Measurements from ENCODE around the gene CMTM5. TPM values are rescaled to one million over a fixed set of nuclear protein-coding genes. Genes with fewer than 3 reads are reported as not detected.
A peak's percentile ranks its signal among the peaks of the same experiment; 100 is the strongest.

CMTM5 gene
- total RNA-seq, 1 donor from 2014 or later, result 4.3 TPM

DNA sequence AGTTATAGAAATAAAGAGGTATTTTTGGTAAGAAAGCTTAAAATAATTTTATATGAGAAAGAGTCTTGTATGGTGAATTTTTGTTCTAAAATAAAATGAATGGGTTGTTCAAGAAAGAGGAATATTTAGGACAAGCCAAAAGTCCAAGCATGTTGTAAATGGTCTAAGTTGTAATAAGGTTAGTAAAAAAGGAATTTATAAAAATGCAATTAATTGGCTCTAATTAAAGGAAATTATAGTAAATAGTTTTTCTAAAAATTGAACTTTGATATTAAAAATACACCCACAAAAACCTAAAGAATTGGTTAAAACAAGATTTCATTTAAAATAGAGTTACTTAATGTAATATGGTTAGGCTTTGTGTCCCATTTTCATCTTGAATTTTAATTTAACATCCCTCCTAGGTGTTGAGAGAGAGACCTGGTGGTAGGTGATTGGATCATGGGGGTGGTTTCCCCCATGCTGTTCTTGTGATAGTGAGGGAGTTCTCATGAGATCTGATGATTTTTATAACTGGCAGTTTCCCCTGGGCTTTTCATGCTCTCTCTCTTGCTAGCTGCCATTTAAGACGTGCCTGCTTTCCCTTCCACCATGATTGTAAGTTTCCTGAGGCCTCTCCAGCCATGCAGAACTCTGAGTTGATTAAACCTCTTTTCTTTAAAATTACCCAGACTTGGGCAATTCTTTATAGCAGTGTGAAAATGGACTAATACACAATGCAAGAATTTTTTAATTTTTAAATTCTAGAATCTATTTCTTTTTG, 37.2 kb upstream of the CMTM5 start:
- Mint-ChIP-seq H3K36me3 (no peaks in the 10 kb centered on the region), H3K4me3 (no peak overlapping the region), H3K27me3 (ENCODE audit: insufficient read depth, low read depth) (peaks cover 10% of the 10 kb centered on the region), H3K9me3 (peaks cover 26% of the 10 kb centered on the region), H3K4me1 (no peaks in the 10 kb centered on the region), H3K27ac (no peak overlapping the region)
- Histone ChIP-seq H3K4me2 (no peak overlapping the region), H3F3A (ENCODE audit: low read depth) (no peaks in the 10 kb centered on the region), H4K20me1 (ENCODE audit: low read depth) (no peaks in the 10 kb centered on the region), H3K27ac (no peak overlapping the region), H3K9ac (no peak overlapping the region), H3K79me2 (ENCODE audit: low read depth) (no peaks in the 10 kb centered on the region), H3K36me3 (no peaks in the 10 kb centered on the region), H3K9me3 (ENCODE audit: low read depth) (peaks cover 15% of the 10 kb centered on the region), H2AFZ (replicated peaks) (no peak overlapping the region), H3K4me3 (no peak overlapping the region), H3K4me1 (no peaks in the 10 kb centered on the region), H3K27me3 (no peaks in the 10 kb centered on the region)
- no peak for DNase-seq (ENCODE audit: low spot score)
- TF ChIP-seq EZH2phosphoT487 (IDR thresholded peaks at IDR 0.05) (no peak), CTCF (IDR thresholded peaks at IDR 0.05) (no peak), EZH2 (IDR thresholded peaks at IDR 0.05) (no peak)

DNA sequence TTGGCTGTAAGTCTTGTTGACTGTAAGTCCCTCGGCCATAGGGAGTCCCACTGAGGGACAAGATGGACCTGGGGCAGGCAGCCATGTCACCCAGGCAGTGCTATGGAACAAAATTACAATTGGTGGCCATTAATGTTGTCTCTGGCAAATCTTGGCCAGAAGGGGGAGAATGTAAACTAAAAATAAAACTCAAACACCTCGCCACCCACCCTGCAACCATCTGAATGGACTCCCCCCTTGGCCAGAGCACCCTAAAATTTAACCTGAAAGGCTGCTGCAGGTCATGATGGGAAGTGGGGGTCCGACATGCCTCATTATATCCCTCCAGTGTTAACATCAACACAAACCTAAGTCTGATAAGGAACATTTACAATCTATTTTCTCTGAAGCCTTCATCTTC, 32.4 kb upstream of the CMTM5 start:
- H3K9ac ChIP-seq, result no peak overlapping the region
- H2AFZ ChIP-seq (replicated peaks), result no peak overlapping the region
- TF ChIP-seq EZH2phosphoT487 (IDR thresholded peaks at IDR 0.05), result no peak
- TF ChIP-seq CTCF (IDR thresholded peaks at IDR 0.05), result no peak
- TF ChIP-seq EZH2 (IDR thresholded peaks at IDR 0.05), result no peak
- H3K4me2 ChIP-seq, result no peak overlapping the region
- peaks cover 13% of the 10 kb centered on the region for H3K9me3 ChIP-seq (ENCODE audit: low read depth)
- no peaks in the 10 kb centered on the region for H3K27me3 ChIP-seq
- no peak overlapping the region for H3K4me3 ChIP-seq
- Mint-ChIP-seq H3K9me3 (peaks cover 14% of the 10 kb centered on the region), H3K4me3 (no peak overlapping the region), H3K4me1 (peaks cover 5% of the 10 kb centered on the region), H3K36me3 (peaks cover 8% of the 10 kb centered on the region), H3K27me3 (ENCODE audit: insufficient read depth, low read depth) (peaks cover 8% of the 10 kb centered on the region), H3K27ac (no peak overlapping the region)
- no peaks in the 10 kb centered on the region for H3K36me3 ChIP-seq
- no peaks in the 10 kb centered on the region for H3K4me1 ChIP-seq
- DNase-seq (ENCODE audit: low spot score), result no peak
- H3K27ac ChIP-seq, result no peak overlapping the region
- peaks cover 5% of the 10 kb centered on the region for H3F3A ChIP-seq (ENCODE audit: low read depth)
- no peaks in the 10 kb centered on the region for H3K79me2 ChIP-seq (ENCODE audit: low read depth)
- no peaks in the 10 kb centered on the region for H4K20me1 ChIP-seq (ENCODE audit: low read depth)

DNA sequence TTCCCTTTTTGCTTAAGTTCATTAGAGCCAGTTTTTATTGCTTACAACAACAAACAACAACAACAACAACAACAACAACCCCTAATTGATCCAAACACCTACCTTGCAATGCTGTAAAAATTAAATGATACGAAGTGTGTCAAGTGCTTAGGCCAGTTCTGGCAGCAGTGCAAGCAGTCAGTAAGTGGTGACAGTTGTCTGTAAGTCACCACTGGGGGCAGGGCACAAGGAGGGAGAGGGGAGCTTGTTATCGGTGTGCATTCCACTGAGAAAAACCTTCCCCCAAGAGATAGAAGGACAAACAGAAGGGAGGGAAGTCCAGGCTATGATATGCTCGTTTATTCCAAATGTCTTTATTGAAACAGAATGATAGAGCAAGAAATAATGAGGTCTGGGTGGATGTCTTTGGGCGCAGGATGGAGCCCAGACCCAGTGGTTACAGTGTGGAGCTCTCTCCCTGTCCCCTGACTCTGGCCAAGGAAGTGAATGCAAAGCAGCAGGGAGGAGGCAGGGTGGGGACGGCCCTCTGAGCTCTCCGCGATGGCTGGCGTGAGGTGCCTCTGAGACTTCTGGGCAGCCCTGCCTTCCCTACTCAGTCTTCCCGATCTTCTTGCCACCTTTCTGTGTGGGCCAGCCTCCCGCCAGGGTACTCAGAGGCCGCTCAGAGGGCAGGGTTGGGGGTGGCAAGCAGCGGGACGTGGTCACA, 30.7 kb upstream of the CMTM5 start:
- peaks cover 12% of the 10 kb centered on the region for H3K4me1 Mint-ChIP-seq
- peak; percentile 36 for DNase-seq (ENCODE audit: low spot score)
- no peak overlapping the region for H2AFZ ChIP-seq (replicated peaks)
- no peak overlapping the region for H3K9ac ChIP-seq
- no peak overlapping the region for H3K27ac ChIP-seq
- TF ChIP-seq EZH2 (IDR thresholded peaks at IDR 0.05) (no peak), CTCF (IDR thresholded peaks at IDR 0.05) (peak; percentile 33)
- no peaks in the 10 kb centered on the region for H3K36me3 ChIP-seq
- H3K9me3 ChIP-seq (ENCODE audit: low read depth), result no peaks in the 10 kb centered on the region
- H3K4me3 Mint-ChIP-seq, result peak overlapping the region; percentile 25
- H3K27me3 ChIP-seq, result peaks cover 2% of the 10 kb centered on the region
- H3K36me3 Mint-ChIP-seq, result peaks cover 20% of the 10 kb centered on the region
- no peaks in the 10 kb centered on the region for H3K4me1 ChIP-seq
- peaks cover under 1% of the 10 kb centered on the region for H4K20me1 ChIP-seq (ENCODE audit: low read depth)
- H3F3A ChIP-seq (ENCODE audit: low read depth), result peaks cover 5% of the 10 kb centered on the region
- H3K4me3 ChIP-seq, result no peak overlapping the region
- peaks cover 10% of the 10 kb centered on the region for H3K27me3 Mint-ChIP-seq (ENCODE audit: insufficient read depth, low read depth)
- H3K4me2 ChIP-seq, result no peak overlapping the region
- peaks cover 9% of the 10 kb centered on the region for H3K9me3 Mint-ChIP-seq
- H3K27ac Mint-ChIP-seq, result peak overlapping the region; percentile 0
- no peaks in the 10 kb centered on the region for H3K79me2 ChIP-seq (ENCODE audit: low read depth)
